ENCODE measurements around the gene RGMB.

DNA sequence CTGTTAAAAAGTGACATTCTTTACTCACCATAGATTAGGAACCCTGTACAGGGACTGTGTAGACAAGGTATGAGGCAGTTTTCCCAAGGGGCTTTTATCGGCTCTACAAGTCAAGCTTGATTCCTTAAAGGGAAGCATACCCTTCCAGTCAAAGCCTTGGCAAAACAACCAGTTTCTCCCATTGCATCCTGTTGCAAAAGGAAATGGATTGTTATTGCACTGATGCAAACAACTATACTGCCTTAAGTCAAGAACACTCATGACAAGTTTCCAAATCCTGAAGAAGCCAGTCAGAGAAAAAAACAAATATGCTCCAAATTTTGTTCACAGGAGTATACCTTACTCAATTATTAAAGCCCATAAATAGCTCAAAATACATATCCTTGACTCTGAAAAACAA lies 67.5 kb downstream of the RGMB start:
- no peak for TF ChIP-seq POLR2A (IDR thresholded peaks at IDR 0.05)
- TF ChIP-seq, protein P1, sequence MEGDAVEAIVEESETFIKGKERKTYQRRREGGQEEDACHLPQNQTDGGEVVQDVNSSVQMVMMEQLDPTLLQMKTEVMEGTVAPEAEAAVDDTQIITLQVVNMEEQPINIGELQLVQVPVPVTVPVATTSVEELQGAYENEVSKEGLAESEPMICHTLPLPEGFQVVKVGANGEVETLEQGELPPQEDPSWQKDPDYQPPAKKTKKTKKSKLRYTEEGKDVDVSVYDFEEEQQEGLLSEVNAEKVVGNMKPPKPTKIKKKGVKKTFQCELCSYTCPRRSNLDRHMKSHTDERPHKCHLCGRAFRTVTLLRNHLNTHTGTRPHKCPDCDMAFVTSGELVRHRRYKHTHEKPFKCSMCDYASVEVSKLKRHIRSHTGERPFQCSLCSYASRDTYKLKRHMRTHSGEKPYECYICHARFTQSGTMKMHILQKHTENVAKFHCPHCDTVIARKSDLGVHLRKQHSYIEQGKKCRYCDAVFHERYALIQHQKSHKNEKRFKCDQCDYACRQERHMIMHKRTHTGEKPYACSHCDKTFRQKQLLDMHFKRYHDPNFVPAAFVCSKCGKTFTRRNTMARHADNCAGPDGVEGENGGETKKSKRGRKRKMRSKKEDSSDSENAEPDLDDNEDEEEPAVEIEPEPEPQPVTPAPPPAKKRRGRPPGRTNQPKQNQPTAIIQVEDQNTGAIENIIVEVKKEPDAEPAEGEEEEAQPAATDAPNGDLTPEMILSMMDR (IDR thresholded peaks at IDR 0.05), result no peak
